Spleen (tissue), 7 donors: ENCODE data around the gene SLC1A4.

Experiments used
- CTCF ChIP-seq, 11 experiments: fragments of 200-600 bp in 7 of 11; fragments of 450-650 bp in 4 of 11; sonication (generic) in 4 of 11; IDR thresholded peaks in 8 of 11; conservative IDR thresholded peaks in 3 of 11; 1 replicate in 7 of 11; 2 replicates in 4 of 11; pipeline versions ENCODE4 v1.4.0 to v1.8.0; 2016 to 2021; ENCODE audit warnings: antibody characterized with exemption in 11 of 11, inconsistent platforms in 4 of 11, mild to moderate bottlenecking in 1 of 11
- POLR2A ChIP-seq, 3 donors: fragments of 450-650 bp; IDR thresholded peaks; one replicate each; pipeline ENCODE4 v1.5.1; 2017; ENCODE audit warnings: antibody characterized with exemption in 3 of 3, mild to moderate bottlenecking in 1 of 3
- donor health status: DM: no; HTN: no; CAD: no; lungs with moderate emphysema.
- donor health status: DM: no; HTN: no; CAD: no.
- donor health status: DM: no; HTN: no; CAD: no.

GRCh38 chr2:64955467-64955866 is 33.7 kb upstream of the SLC1A4 start:
- TF ChIP-seq POLR2A (IDR thresholded peaks at IDR 0.05), result no peak
- no peak for TF ChIP-seq CTCF (IDR thresholded peaks at IDR 0.05 in 8 of 11, conservative IDR thresholded peaks at IDR 0.05 in 3 of 11)
